ENCODE data around the gene CLEC18B. TPM values are rescaled to one million over a fixed set of nuclear protein-coding genes. Genes with fewer than 3 reads are reported as not detected.

The CLEC18B gene
- total RNA-seq, 1 experiment from 2014 or later, result 2.1 TPM

GRCh38 chr16:74465281-74465680, 44.0 kb upstream of the CLEC18B start:
- ATAC-seq (no peak), DNase-seq (ENCODE audit: low read depth, low spot score) (no peak)
- TF ChIP-seq FOSL1 (IDR thresholded peaks at IDR 0.05; ENCODE audit: low read depth) (no peak), YY1 (IDR thresholded peaks at IDR 0.05; ENCODE audit: extremely low read depth, insufficient replicate concordance, low read depth, low read length) (no peak), SP1 (IDR thresholded peaks at IDR 0.05; ENCODE audit: low read depth) (no peak)
- TF ChIP-seq, protein P1, sequence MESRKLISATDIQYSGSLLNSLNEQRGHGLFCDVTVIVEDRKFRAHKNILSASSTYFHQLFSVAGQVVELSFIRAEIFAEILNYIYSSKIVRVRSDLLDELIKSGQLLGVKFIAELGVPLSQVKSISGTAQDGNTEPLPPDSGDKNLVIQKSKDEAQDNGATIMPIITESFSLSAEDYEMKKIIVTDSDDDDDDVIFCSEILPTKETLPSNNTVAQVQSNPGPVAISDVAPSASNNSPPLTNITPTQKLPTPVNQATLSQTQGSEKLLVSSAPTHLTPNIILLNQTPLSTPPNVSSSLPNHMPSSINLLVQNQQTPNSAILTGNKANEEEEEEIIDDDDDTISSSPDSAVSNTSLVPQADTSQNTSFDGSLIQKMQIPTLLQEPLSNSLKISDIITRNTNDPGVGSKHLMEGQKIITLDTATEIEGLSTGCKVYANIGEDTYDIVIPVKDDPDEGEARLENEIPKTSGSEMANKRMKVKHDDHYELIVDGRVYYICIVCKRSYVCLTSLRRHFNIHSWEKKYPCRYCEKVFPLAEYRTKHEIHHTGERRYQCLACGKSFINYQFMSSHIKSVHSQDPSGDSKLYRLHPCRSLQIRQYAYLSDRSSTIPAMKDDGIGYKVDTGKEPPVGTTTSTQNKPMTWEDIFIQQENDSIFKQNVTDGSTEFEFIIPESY (IDR thresholded peaks at IDR 0.05; ENCODE audit: extremely low read depth, insufficient replicate concordance, low read length), result no peak
- Histone ChIP-seq H3K27me3 (ENCODE audit: insufficient read depth, low read length) (no peaks in the 10 kb centered on the region), H3K4me2 (ENCODE audit: low read length) (no peak overlapping the region), H4K20me1 (ENCODE audit: insufficient read depth) (no peaks in the 10 kb centered on the region), H3K9me3 (ENCODE audit: control insufficient read depth in 1 of 2, insufficient read depth in 1 of 2, low read depth in 1 of 2, low read length in 2 of 2) (no peaks in the 10 kb centered on the region), H3K79me2 (ENCODE audit: insufficient read depth, low read length) (no peaks in the 10 kb centered on the region), H3K36me3 (ENCODE audit: control insufficient read depth in 1 of 2, insufficient read depth in 2 of 2, low read length in 2 of 2) (peaks cover 64 to 69% of the 10 kb centered on the region in 2 experiments), H3K4me1 (ENCODE audit: control insufficient read depth in 1 of 2, insufficient read depth in 2 of 2, low read length in 2 of 2) (no peaks in the 10 kb centered on the region), H2AFZ (ENCODE audit: low read depth, low read length, poor library complexity, severe bottlenecking) (no peak overlapping the region), H3K27ac (ENCODE audit: low read depth, low read length) (no peak overlapping the region), H3K9me2 (ENCODE audit: insufficient read depth) (no peaks in the 10 kb centered on the region), H3K9ac (ENCODE audit: low read length) (no peak overlapping the region), H3K4me3 (replicated peaks in 1 of 2; ENCODE audit: low read depth in 1 of 2, low read length in 2 of 2) (no peak overlapping the region)
- RAD21 ChIA-PET (ENCODE audit: low non-redundant PET in 1 of 2, low total read pairs in 2 of 2, uncharacterized antibody in 2 of 2, unreplicated experiment in 2 of 2), result no interaction called here
- POLR2A ChIA-PET, result no interaction called here
- intact Hi-C loops (cut with micrococcal nuclease), result no loop called here
- CTCF ChIA-PET, result no interaction called here
- no TSS peak for BruUV-seq (replicated peaks)

DNA sequence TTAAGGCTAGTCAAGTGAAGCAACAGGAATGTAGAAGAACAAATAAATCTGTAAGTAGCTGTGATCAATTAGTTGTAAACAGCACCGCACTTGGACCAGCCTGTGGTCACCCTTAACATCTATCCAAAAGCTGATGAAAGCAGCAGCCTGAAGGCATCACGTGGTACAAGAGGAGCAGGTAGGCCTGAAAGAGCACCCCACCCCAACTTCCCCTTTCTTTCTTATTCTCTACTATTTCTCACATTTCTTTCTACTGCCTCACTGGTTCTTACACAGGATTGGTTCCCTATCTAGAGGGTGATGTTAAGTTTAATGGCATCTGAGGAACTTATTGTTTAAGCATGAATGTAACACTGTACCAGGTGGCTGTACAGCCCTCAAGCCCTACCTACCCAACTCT, 42.6 kb upstream of the CLEC18B start:
- Histone ChIP-seq H3K27me3 (ENCODE audit: insufficient read depth, low read length) (no peaks in the 10 kb centered on the region), H3K9ac (ENCODE audit: low read length) (no peak overlapping the region), H3K9me2 (ENCODE audit: insufficient read depth) (no peaks in the 10 kb centered on the region), H2AFZ (ENCODE audit: low read depth, low read length, poor library complexity, severe bottlenecking) (no peak overlapping the region), H3K36me3 (ENCODE audit: control insufficient read depth in 1 of 2, insufficient read depth in 2 of 2, low read length in 2 of 2) (peaks cover 54 to 57% of the 10 kb centered on the region in 2 experiments), H3K79me2 (ENCODE audit: insufficient read depth, low read length) (no peaks in the 10 kb centered on the region), H3K4me3 (replicated peaks in 1 of 2; ENCODE audit: low read depth in 1 of 2, low read length in 2 of 2) (no peak overlapping the region), H4K20me1 (ENCODE audit: insufficient read depth) (no peaks in the 10 kb centered on the region), H3K4me1 (ENCODE audit: control insufficient read depth in 1 of 2, insufficient read depth in 2 of 2, low read length in 2 of 2) (no peaks in the 10 kb centered on the region), H3K27ac (ENCODE audit: low read depth, low read length) (no peak overlapping the region), H3K4me2 (ENCODE audit: low read length) (no peak overlapping the region), H3K9me3 (ENCODE audit: control insufficient read depth in 1 of 2, insufficient read depth in 1 of 2, low read depth in 1 of 2, low read length in 2 of 2) (no peaks in the 10 kb centered on the region)
- BruUV-seq (replicated peaks), result no TSS peak
- no peak for ATAC-seq
- intact Hi-C loops (cut with micrococcal nuclease), result no loop called here
- RAD21 ChIA-PET (ENCODE audit: low non-redundant PET in 1 of 2, low total read pairs in 2 of 2, uncharacterized antibody in 2 of 2, unreplicated experiment in 2 of 2), result no interaction called here
- TF ChIP-seq SIN3A (IDR thresholded peaks at IDR 0.05; ENCODE audit: low read depth), result no peak
- TF ChIP-seq SRF (IDR thresholded peaks at IDR 0.05; ENCODE audit: low read depth), result no peak
- TF ChIP-seq CBX3 (IDR thresholded peaks at IDR 0.05; ENCODE audit: low read depth), result no peak
- TF ChIP-seq, protein P1 (IDR thresholded peaks at IDR 0.05; ENCODE audit: extremely low read depth, insufficient replicate concordance, low read length), result no peak
- no peak for TF ChIP-seq YY1 (IDR thresholded peaks at IDR 0.05; ENCODE audit: extremely low read depth, insufficient replicate concordance, low read depth, low read length)
- TF ChIP-seq POLR2AphosphoS5 (IDR thresholded peaks at IDR 0.05; ENCODE audit: low read depth, low read length), result no peak
- TF ChIP-seq JUND (IDR thresholded peaks at IDR 0.05), result no peak
- no peak for TF ChIP-seq EZH2 (IDR thresholded peaks at IDR 0.05)
- no peak for DNase-seq (ENCODE audit: low read depth, low spot score)
- POLR2A ChIA-PET, result no interaction called here
- CTCF ChIA-PET, result no interaction called here

All from HCT116 (cell line).